GM21576 (cell line): ENCODE data around the gene LDB1.
A peak's percentile ranks its signal among the peaks of the same experiment; 100 is the strongest.

Experiments used
- ATAC-seq: cut with Tn5 transposase; IDR thresholded peaks from one replicate; pipeline ENCODE4 v1.9.1; 2021; ENCODE audit warnings: mild to moderate bottlenecking, moderate library complexity; ENCODE audit not compliant: unreplicated experiment

Gene LDB1

GRCh38 chr10:102113956-102114857 is 6.0 kb downstream of the LDB1 start:
- ATAC-seq, result peak; percentile 1

- no peak for ATAC-seq
Measured at GRCh38 chr10:102113261-102113955, 6.8 kb downstream of the LDB1 start.

- no peak for ATAC-seq
Measured at GRCh38 chr10:102112210-102112817, 7.9 kb downstream of the LDB1 start.

GRCh38 chr10:102111276-102111675 is 8.9 kb downstream of the LDB1 start:
- no peak for ATAC-seq

GRCh38 chr10:102109166-102110116 is 10.7 kb downstream of the LDB1 start:
- ATAC-seq, result no peak

- no peak for ATAC-seq
Measured at GRCh38 chr10:102106998-102107397, 13.2 kb downstream of the LDB1 start.

- no peak for ATAC-seq
Measured at GRCh38 chr10:102102421-102102820, 17.7 kb downstream of the LDB1 start.

GRCh38 chr10:102101152-102101551 is 19.0 kb downstream of the LDB1 start:
- ATAC-seq, result no peak

GRCh38 chr10:102096449-102096848 is 23.7 kb downstream of the LDB1 start:
- no peak for ATAC-seq

- no peak for ATAC-seq
Measured at GRCh38 chr10:102090772-102091171, 29.4 kb downstream of the LDB1 start.

GRCh38 chr10:102086196-102086595 is 34.0 kb downstream of the LDB1 start:
- ATAC-seq, result no peak

- no peak for ATAC-seq
Measured at GRCh38 chr10:102085336-102085735, 34.8 kb downstream of the LDB1 start.

- no peak for ATAC-seq
Measured at GRCh38 chr10:102083541-102083940, 36.6 kb downstream of the LDB1 start.

- peak; percentile 59 for ATAC-seq
Measured at GRCh38 chr10:102072673-102073527, 47.3 kb downstream of the LDB1 start.

- no peak for ATAC-seq
Measured at GRCh38 chr10:102069071-102069470, 51.1 kb downstream of the LDB1 start.

- ATAC-seq, result no peak
Measured at GRCh38 chr10:102068216-102068615, 52.0 kb downstream of the LDB1 start.

GRCh38 chr10:102067091-102067916 is 52.9 kb downstream of the LDB1 start:
- ATAC-seq, result no peak

- ATAC-seq, result no peak
Measured at GRCh38 chr10:102066399-102067088, 53.6 kb downstream of the LDB1 start.
